ENCODE measurements around the gene PTPN23. TPM values are rescaled to one million over a fixed set of nuclear protein-coding genes. Genes with fewer than 3 reads are reported as not detected.

The PTPN23 gene
- total RNA-seq, 6 experiments from 2014 or later = 14.9 to 25.8 (median 16.9) TPM

- ATAC-seq (no peak), DNase-seq (peak in 1 of 3 donors; percentile 11)
- Histone ChIP-seq H3K4me3 (no peak overlapping the region), H3K36me3 (peaks cover 0 to 25% (median 13%) of the 10 kb centered on the region in 4 donors), H3K27me3 (no peaks in the 10 kb centered on the region), H3K9me3 (no peaks in the 10 kb centered on the region), H3K4me1 (peaks cover 0 to 30% (median 9%) of the 10 kb centered on the region in 4 donors), H3K27ac (no peak overlapping the region)
- TF ChIP-seq CTCF (IDR thresholded peaks at IDR 0.05) (no peak), POLR2A (IDR thresholded peaks at IDR 0.05) (no peak)
- intact Hi-C loops (cut with DNase I) = no loop called here
- 100% methylated on average over 2 of the region's 2 CpGs for WGBS (ENCODE audit: insufficient coverage, low coverage, low lambda C conversion rate, missing lambda C conversion rate)
Measured at GRCh38 chr3:47432673-47433072, 51.9 kb downstream of the PTPN23 start.

GRCh38 chr3:47433796-47434195 is 53.0 kb downstream of the PTPN23 start:
- 60% methylated on average over 1 of the region's 3 CpGs for WGBS (ENCODE audit: insufficient coverage, low coverage, low lambda C conversion rate, missing lambda C conversion rate)
- no peak for TF ChIP-seq POLR2A (IDR thresholded peaks at IDR 0.05)
- TF ChIP-seq CTCF (IDR thresholded peaks at IDR 0.05) = no peak
- no peak overlapping the region for H3K27ac ChIP-seq

GRCh38 chr3:47434849-47435248 is 54.0 kb downstream of the PTPN23 start:
- no peak for TF ChIP-seq CTCF (IDR thresholded peaks at IDR 0.05)
- no peak for TF ChIP-seq POLR2A (IDR thresholded peaks at IDR 0.05)
- Histone ChIP-seq H3K27ac (peak overlapping the region in 2 of 3 donors; percentile 2 to 16), H3K4me1 (peaks cover 0 to 30% (median 9%) of the 10 kb centered on the region in 4 donors), H3K27me3 (no peaks in the 10 kb centered on the region), H3K4me3 (no peak overlapping the region), H3K9me3 (no peaks in the 10 kb centered on the region), H3K36me3 (peaks cover 0 to 37% (median 13%) of the 10 kb centered on the region in 4 donors)
- ATAC-seq = peak; percentile 80 to 91 (median 89)
- DNase-seq = peak in 2 of 3 donors; percentile 61 to 65
- intact Hi-C loops (cut with DNase I) = no loop called here
- WGBS (ENCODE audit: insufficient coverage, low coverage, low lambda C conversion rate, missing lambda C conversion rate) = 29% methylated on average over 3 of the region's 4 CpGs

More at GRCh38 chr3:47433796-47434195, 53.0 kb downstream of the PTPN23 start:
- no peak overlapping the region for H3K4me3 ChIP-seq
- peak in 1 of 3 donors; percentile 17 for DNase-seq
- no peaks in the 10 kb centered on the region for H3K27me3 ChIP-seq
- no peaks in the 10 kb centered on the region for H3K9me3 ChIP-seq
- H3K4me1 ChIP-seq = peaks cover 0 to 30% (median 9%) of the 10 kb centered on the region in 4 donors
- H3K36me3 ChIP-seq = peaks cover 0 to 30% (median 13%) of the 10 kb centered on the region in 4 donors
- no peak for ATAC-seq
- intact Hi-C loops (cut with DNase I) = no loop called here

GRCh38 chr3:47436180-47436579 is 55.4 kb downstream of the PTPN23 start:
- DNase-seq (no peak), ATAC-seq (peak; percentile 12 to 56 (median 50))
- Histone ChIP-seq H3K27me3 (no peaks in the 10 kb centered on the region), H3K27ac (peak overlapping the region in 1 of 3 donors; percentile 30), H3K4me3 (no peak overlapping the region), H3K9me3 (no peaks in the 10 kb centered on the region), H3K36me3 (peaks cover 0 to 40% (median 12%) of the 10 kb centered on the region in 4 donors), H3K4me1 (peaks cover 0 to 29% (median 9%) of the 10 kb centered on the region in 4 donors)
- WGBS (ENCODE audit: insufficient coverage, low coverage, low lambda C conversion rate, missing lambda C conversion rate) = 37% methylated on average over 5 of the region's 5 CpGs
- intact Hi-C loops (cut with DNase I) = no loop called here
- TF ChIP-seq POLR2A (IDR thresholded peaks at IDR 0.05) (no peak), CTCF (IDR thresholded peaks at IDR 0.05) (no peak)

GRCh38 chr3:47440131-47440530 is 59.3 kb downstream of the PTPN23 start:
- H3K4me1 ChIP-seq = peaks cover 0 to 51% (median 24%) of the 10 kb centered on the region in 4 donors
- H3K9me3 ChIP-seq = no peaks in the 10 kb centered on the region
- no peak overlapping the region for H3K4me3 ChIP-seq
- H3K27me3 ChIP-seq = no peaks in the 10 kb centered on the region
- peaks cover 0 to 20% (median 0%) of the 10 kb centered on the region in 4 donors for H3K36me3 ChIP-seq
- DNase-seq = no peak
- intact Hi-C loops (cut with DNase I) = no loop called here
- TF ChIP-seq POLR2A (IDR thresholded peaks at IDR 0.05) = no peak
- TF ChIP-seq CTCF (IDR thresholded peaks at IDR 0.05) = peak in 2 of 4 donors; percentile 10 to 20
- ATAC-seq = no peak
- H3K27ac ChIP-seq = no peak overlapping the region

All from right lobe of liver (tissue), 6 donors.